CD4-positive, alpha-beta T cell (primary cell): ENCODE measurements around the gene ADSL. TPM values are rescaled to one million over a fixed set of nuclear protein-coding genes. Genes with fewer than 3 reads are reported as not detected.

Experiments used
- ATAC-seq: fragments of 200-7000 bp; cut with Tn5 transposase; one replicate; pipeline ENCODE4 v1.10.0; 2022; ENCODE audit warnings: mild to moderate bottlenecking; ENCODE audit not compliant: poor library complexity
- CTCF ChIA-PET: fragments of 350-600 bp; sonication (Branson Sonifier 250); formaldehyde crosslinking; loops from one replicate; lab custom pipeline; 2021; ENCODE audit warnings: antibody characterized with exemption, inconsistent platforms; lab: Charles Lee
- POLR2A ChIA-PET: fragments of 350-600 bp; sonication (Branson Sonifier 250); formaldehyde crosslinking; loops from one replicate; lab custom pipeline; 2021; ENCODE audit warnings: antibody characterized with exemption, inconsistent platforms; lab: Charles Lee
- DNase-seq, 14 experiments: peaks; one replicate each; pipeline ENCODE4 v3.0.0-alpha.2; 2013 to 2020; ENCODE audit warnings: mixed read lengths in 2 of 14
- H3K27ac ChIP-seq, 2 donors: one replicate each; pipeline versions ENCODE4 v1.5.1 to v1.7.0; 2013; ENCODE audit warnings: low read length in 2 of 2, low read depth in 1 of 2, mild to moderate bottlenecking in 1 of 2
- H3K27me3 ChIP-seq, 2 experiments: 1 replicate in 1 of 2; 2 replicates in 1 of 2; pipeline versions ENCODE4 v1.6.1 to v1.7.0; 2013; ENCODE audit warnings: low read length in 2 of 2, control low read depth in 1 of 2, mild to moderate bottlenecking in 1 of 2, moderate library complexity in 1 of 2; ENCODE audit not compliant: insufficient read depth in 2 of 2, control insufficient read depth in 1 of 2
- H3K36me3 ChIP-seq: one replicate; pipeline ENCODE4 v1.6.1; 2013; ENCODE audit warnings: low read length, control low read depth; ENCODE audit not compliant: insufficient read depth
- H3K4me1 ChIP-seq: one replicate; pipeline ENCODE4 v1.6.1; 2013; ENCODE audit warnings: low read length, control low read depth; ENCODE audit not compliant: insufficient read depth
- H3K4me3 ChIP-seq: one replicate; pipeline ENCODE4 v1.5.1; 2013; ENCODE audit warnings: mild to moderate bottlenecking, low read length, moderate library complexity
- H3K9me3 ChIP-seq, 2 experiments: 1 replicate in 1 of 2; 2 replicates in 1 of 2; pipeline versions ENCODE4 v1.6.1 to v1.7.0; 2013; ENCODE audit warnings: low read length in 2 of 2, mild to moderate bottlenecking in 2 of 2, control low read depth in 1 of 2, moderate library complexity in 1 of 2; ENCODE audit not compliant: control insufficient read depth in 1 of 2, insufficient read depth in 1 of 2
- H3K27ac Mint-ChIP-seq: one replicate; pipeline ENCODE4 v1.8.0; 2020; ENCODE audit warnings: mixed read lengths
- H3K27me3 Mint-ChIP-seq: one replicate; pipeline ENCODE4 v1.8.0; 2021; ENCODE audit warnings: mixed read lengths
- H3K36me3 Mint-ChIP-seq: one replicate; pipeline ENCODE4 v1.8.0; 2021; ENCODE audit warnings: low read depth, mixed read lengths
- H3K4me1 Mint-ChIP-seq: one replicate; pipeline ENCODE4 v1.8.0; 2021; ENCODE audit warnings: low read depth, mixed read lengths
- H3K4me3 Mint-ChIP-seq: one replicate; pipeline ENCODE4 v1.8.0; 2020; ENCODE audit warnings: mild to moderate bottlenecking, mixed read lengths
- H3K9me3 Mint-ChIP-seq: one replicate; pipeline ENCODE4 v1.8.0; 2020; ENCODE audit warnings: mixed read lengths
- intact Hi-C, 2 experiments: fragments of 100-400 bp; cut with DNase I in 1 of 2; cut with micrococcal nuclease in 1 of 2; formaldehyde crosslinking; loops; one replicate each; pipeline versions ENCODE4 v1.15.1 to v1.9.0; 2023 to 2025; cut with DNase I, micrococcal nuclease
- total RNA-seq, 174 experiments: library from RNA in 2 of 174; stranded (reverse) in 2 of 174; gene quantifications; one replicate each; pipeline ENCODE4 v1.2.3 and lab custom pipeline; 2021 to 2026
- TF ChIP-seq, protein P1 (sequence below): fragments of 200-600 bp; IDR thresholded peaks from one replicate; pipeline ENCODE4 v1.8.0; 2022; ENCODE audit warnings: antibody characterized with exemption, mild to moderate bottlenecking

Gene ADSL
- total RNA-seq, 2 experiments from 2014 or later, result 62.9 to 75.3 TPM

DNA sequence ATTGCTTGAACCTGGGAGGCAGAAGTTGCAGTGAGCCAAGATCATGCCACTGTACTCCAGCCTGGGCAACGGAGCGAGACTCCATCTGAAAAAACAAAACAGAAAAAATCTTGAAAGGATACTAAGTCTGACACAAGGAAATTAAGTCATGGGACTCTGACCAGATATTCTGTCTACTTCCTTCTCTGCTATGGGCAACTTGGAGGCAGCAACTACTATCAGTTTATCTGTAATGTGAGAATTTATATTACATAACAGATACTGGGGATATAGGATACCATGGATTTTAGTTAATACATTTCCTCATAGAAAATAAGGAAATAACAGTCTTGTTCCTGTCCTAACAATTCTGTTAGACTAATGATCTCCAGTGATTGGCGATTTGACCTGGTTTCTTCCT, 22.5 kb downstream of the ADSL start:
- H3K36me3 ChIP-seq, result peaks cover 52% of the 10 kb centered on the region
- ChIA-PET CTCF (no interaction called here), POLR2A (interaction anchor here (1.9 kb wide), 1 partner anchor 16 kb away, joined by 17 read pairs; no protein-coding TSS in a partner anchor)
- ATAC-seq (no peak), DNase-seq (no peak)
- H3K27ac Mint-ChIP-seq, result no peak overlapping the region
- intact Hi-C loops, result loop anchor here in 1 of 2 experiments (5.0 kb wide), 1 partner anchor 268 kb away; the partner anchor contains the start of gene MRTFA
- H3K9me3 ChIP-seq, result no peaks in the 10 kb centered on the region
- peak overlapping the region; percentile 38 for H3K4me3 Mint-ChIP-seq
- H3K36me3 Mint-ChIP-seq, result peaks cover 59% of the 10 kb centered on the region
- H3K9me3 Mint-ChIP-seq, result no peaks in the 10 kb centered on the region
- no peak overlapping the region for H3K27ac ChIP-seq
- no peak overlapping the region for H3K4me3 ChIP-seq
- H3K4me1 Mint-ChIP-seq, result peaks cover 19% of the 10 kb centered on the region
- no peaks in the 10 kb centered on the region for H3K27me3 ChIP-seq
- no peaks in the 10 kb centered on the region for H3K27me3 Mint-ChIP-seq
- H3K4me1 ChIP-seq, result peaks cover 14% of the 10 kb centered on the region
- TF ChIP-seq, protein P1, sequence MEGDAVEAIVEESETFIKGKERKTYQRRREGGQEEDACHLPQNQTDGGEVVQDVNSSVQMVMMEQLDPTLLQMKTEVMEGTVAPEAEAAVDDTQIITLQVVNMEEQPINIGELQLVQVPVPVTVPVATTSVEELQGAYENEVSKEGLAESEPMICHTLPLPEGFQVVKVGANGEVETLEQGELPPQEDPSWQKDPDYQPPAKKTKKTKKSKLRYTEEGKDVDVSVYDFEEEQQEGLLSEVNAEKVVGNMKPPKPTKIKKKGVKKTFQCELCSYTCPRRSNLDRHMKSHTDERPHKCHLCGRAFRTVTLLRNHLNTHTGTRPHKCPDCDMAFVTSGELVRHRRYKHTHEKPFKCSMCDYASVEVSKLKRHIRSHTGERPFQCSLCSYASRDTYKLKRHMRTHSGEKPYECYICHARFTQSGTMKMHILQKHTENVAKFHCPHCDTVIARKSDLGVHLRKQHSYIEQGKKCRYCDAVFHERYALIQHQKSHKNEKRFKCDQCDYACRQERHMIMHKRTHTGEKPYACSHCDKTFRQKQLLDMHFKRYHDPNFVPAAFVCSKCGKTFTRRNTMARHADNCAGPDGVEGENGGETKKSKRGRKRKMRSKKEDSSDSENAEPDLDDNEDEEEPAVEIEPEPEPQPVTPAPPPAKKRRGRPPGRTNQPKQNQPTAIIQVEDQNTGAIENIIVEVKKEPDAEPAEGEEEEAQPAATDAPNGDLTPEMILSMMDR, result no peak

DNA sequence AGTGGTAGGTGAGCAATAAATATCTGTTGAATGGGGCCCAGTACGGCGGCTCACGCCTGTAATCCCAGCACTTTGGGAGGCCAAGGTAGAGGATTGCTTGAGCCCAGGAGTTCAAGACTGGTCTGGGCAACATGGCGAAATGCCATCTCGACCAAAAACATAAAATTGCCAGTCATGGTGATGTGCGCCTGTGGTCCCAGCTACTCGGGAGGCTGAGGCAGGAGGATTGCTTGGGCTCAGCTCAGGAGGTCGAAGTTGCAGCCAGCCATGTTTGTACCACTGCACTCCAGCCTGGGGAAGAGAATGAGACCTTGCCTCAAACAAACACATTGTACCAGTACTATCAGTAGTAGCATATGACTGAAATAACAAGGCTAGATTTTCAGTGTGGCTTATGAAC, 28.3 kb downstream of the ADSL start:
- POLR2A ChIA-PET, result interaction anchor here (1.7 kb wide), 2 partner anchors 9 to 11 kb away, joined by 4 to 7 read pairs; no protein-coding TSS in a partner anchor
- intact Hi-C loops, result loop anchor here in 1 of 2 experiments (5.0 kb wide), 1 partner anchor 108 kb away; no protein-coding TSS in a partner anchor

DNA sequence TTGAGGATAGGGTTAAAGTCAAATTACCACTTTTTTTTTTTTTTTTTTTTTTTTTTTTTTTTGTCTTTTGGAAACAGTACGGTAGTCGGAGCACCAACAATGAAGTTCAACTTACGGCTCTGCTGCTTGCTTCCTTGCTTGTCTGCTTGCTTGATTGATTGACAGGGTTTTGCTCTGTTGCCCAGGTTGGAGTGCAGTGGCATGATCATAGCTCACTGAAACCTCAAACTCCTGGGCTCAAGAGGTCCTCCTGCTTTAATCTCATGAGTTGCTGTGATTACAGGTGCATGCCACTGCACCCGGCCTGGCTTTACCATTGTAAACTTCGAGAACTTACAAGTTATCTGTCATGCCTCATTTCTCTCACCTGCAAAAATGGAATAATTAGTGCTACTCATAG, 29.8 kb downstream of the ADSL start:
- no peaks in the 10 kb centered on the region for H3K27me3 Mint-ChIP-seq
- Histone ChIP-seq H3K27ac (no peak overlapping the region), H3K36me3 (peaks cover 14% of the 10 kb centered on the region), H3K9me3 (no peaks in the 10 kb centered on the region), H3K4me1 (peaks cover 12% of the 10 kb centered on the region), H3K4me3 (no peak overlapping the region), H3K27me3 (no peaks in the 10 kb centered on the region)
- peaks cover 38% of the 10 kb centered on the region for H3K4me1 Mint-ChIP-seq
- peaks cover 8% of the 10 kb centered on the region for H3K36me3 Mint-ChIP-seq
- no peak overlapping the region for H3K4me3 Mint-ChIP-seq
- ChIA-PET CTCF (no interaction called here), POLR2A (interaction anchor here (3.2 kb wide), 1 partner anchor 25 kb away, joined by 10 read pairs; no protein-coding TSS in a partner anchor)
- H3K9me3 Mint-ChIP-seq, result no peaks in the 10 kb centered on the region
- ATAC-seq (no peak), DNase-seq (no peak)
- TF ChIP-seq, protein P1, result no peak
- no peak overlapping the region for H3K27ac Mint-ChIP-seq
- intact Hi-C loops, result no loop called here

More for the DNA sequence above, 28.3 kb downstream of the ADSL start:
- no peak overlapping the region for H3K27ac ChIP-seq
- CTCF ChIA-PET, result no interaction called here
- Mint-ChIP-seq H3K9me3 (no peaks in the 10 kb centered on the region), H3K27me3 (no peaks in the 10 kb centered on the region), H3K4me3 (no peak overlapping the region), H3K27ac (no peak overlapping the region), H3K36me3 (peaks cover 10% of the 10 kb centered on the region), H3K4me1 (peaks cover 35% of the 10 kb centered on the region)
- TF ChIP-seq, protein P1, result no peak
- H3K9me3 ChIP-seq, result no peaks in the 10 kb centered on the region
- no peaks in the 10 kb centered on the region for H3K27me3 ChIP-seq
- peaks cover 11% of the 10 kb centered on the region for H3K36me3 ChIP-seq
- no peak for ATAC-seq
- H3K4me3 ChIP-seq, result no peak overlapping the region
- peaks cover 20% of the 10 kb centered on the region for H3K4me1 ChIP-seq
- DNase-seq, result no peak
